ENCODE measurements around the gene ENOX1. TPM values are rescaled to one million over a fixed set of nuclear protein-coding genes. Genes with fewer than 3 reads are reported as not detected.

The ENOX1 gene
- total and polyA plus RNA-seq, 9 of the 15 experiments (the other 6 are each of a cell fraction or from before 2014, with no cell fraction given), result not detected

- Histone ChIP-seq H3K9me1 (ENCODE audit: control insufficient read depth, insufficient read depth, low read length) (no peaks in the 10 kb centered on the region), H3K27me3 (ENCODE audit: control insufficient read depth in 2 of 2, insufficient read depth in 2 of 2, low read length in 2 of 2) (no peaks in the 10 kb centered on the region), H3K4me1 (replicated peaks in 1 of 2; ENCODE audit: control insufficient read depth in 2 of 2, insufficient read depth in 2 of 2, low read length in 2 of 2) (no peaks in the 10 kb centered on the region), H3K79me2 (ENCODE audit: control insufficient read depth, insufficient read depth, low read length) (no peaks in the 10 kb centered on the region), H3K4me2 (ENCODE audit: insufficient read depth, low read length) (no peak overlapping the region), H3K4me3 (no peak overlapping the region), H2AFZ (ENCODE audit: low read depth, low read length) (no peak overlapping the region), H3K27ac (ENCODE audit: extremely low read depth, low read depth, low read length) (no peak overlapping the region), H3K36me3 (ENCODE audit: control insufficient read depth, insufficient read depth, low read length) (no peaks in the 10 kb centered on the region), H3K9me3 (replicated peaks; ENCODE audit: control insufficient read depth, insufficient read depth, low read depth, low read length) (no peaks in the 10 kb centered on the region), H4K20me1 (replicated peaks; ENCODE audit: control insufficient read depth, insufficient read depth, low read length) (no peaks in the 10 kb centered on the region), H3K9ac (ENCODE audit: insufficient read depth in 1 of 2, low read depth in 2 of 2, low read length in 2 of 2) (no peak overlapping the region)
- DNase-seq (ENCODE audit: extremely low read depth in 1 of 4, low spot score in 3 of 4) (no peak), ATAC-seq (no peak), FAIRE-seq (no peak)
- intact Hi-C loops (cut with micrococcal nuclease) (no loop called here), in situ Hi-C loops (cut with MboI) (no loop called here)
- BruUV-seq (replicated peaks), result no TSS peak
- CTCF ChIA-PET (ENCODE audit: low intra/inter-chr PET ratio), result no interaction called here
- POLR2A ChIA-PET, result no interaction called here
- TF ChIP-seq ZNF212 (CRISPR knock-in tag; IDR thresholded peaks at IDR 0.05), result no peak
- TF ChIP-seq FOXJ3 (CRISPR knock-in tag; IDR thresholded peaks at IDR 0.05), result no peak
- TF ChIP-seq ZNF274 (IDR thresholded peaks at IDR 0.05; ENCODE audit: borderline replicate concordance, low read depth, low read length), result no peak
- no peak for TF ChIP-seq CREB3L1 (IDR thresholded peaks at IDR 0.05; ENCODE audit: borderline replicate concordance, low read depth)
- no peak for TF ChIP-seq ZNF280A (IDR thresholded peaks at IDR 0.05; ENCODE audit: low read depth, partially characterized antibody)
- no peak for TF ChIP-seq MTF1 (CRISPR knock-in tag; IDR thresholded peaks at IDR 0.05; ENCODE audit: borderline replicate concordance)
- no peak for TF ChIP-seq E2F8 (IDR thresholded peaks at IDR 0.05; ENCODE audit: low read depth, partially characterized antibody)
- TF ChIP-seq ASH1L (IDR thresholded peaks at IDR 0.05; ENCODE audit: borderline replicate concordance, low read depth, partially characterized antibody), result no peak
- no peak for TF ChIP-seq FOXO4 (CRISPR knock-in tag; IDR thresholded peaks at IDR 0.05)
- TF ChIP-seq ERF (CRISPR knock-in tag; IDR thresholded peaks at IDR 0.05), result no peak
- TF ChIP-seq ZNF277 (CRISPR knock-in tag; IDR thresholded peaks at IDR 0.05; ENCODE audit: borderline replicate concordance), result no peak
- WGBS (ENCODE audit: insufficient coverage, low coverage, missing lambda C conversion rate), result 0% methylated on average over 3 of the region's 3 CpGs
Measured at GRCh38 chr13:43293986-43294385, 492.8 kb downstream of the ENOX1 start.
